GM12864 (cell line): ENCODE measurements around the gene LZTR1.
A peak's percentile ranks its signal among the peaks of the same experiment; 100 is the strongest.

ENCODE experiments used
- DNase-seq: peaks from one replicate; pipeline ENCODE4 v3.0.0-alpha.2; 2011; ENCODE audit warnings: low read depth
- H3K4me3 ChIP-seq: 2 replicates; pipeline ENCODE4 v1.5.1; 2011; ENCODE audit warnings: mild to moderate bottlenecking, low read depth, low read length, control low read depth
- TF ChIP-seq, protein P1 (sequence below): IDR thresholded peaks from 2 replicates; pipeline ENCODE4 v1.5.1; 2011; ENCODE audit warnings: low read depth, mild to moderate bottlenecking, moderate library complexity, low read length, control low read depth, inconsistent platforms; ENCODE audit errors: missing control alignments

The LZTR1 gene

DNA sequence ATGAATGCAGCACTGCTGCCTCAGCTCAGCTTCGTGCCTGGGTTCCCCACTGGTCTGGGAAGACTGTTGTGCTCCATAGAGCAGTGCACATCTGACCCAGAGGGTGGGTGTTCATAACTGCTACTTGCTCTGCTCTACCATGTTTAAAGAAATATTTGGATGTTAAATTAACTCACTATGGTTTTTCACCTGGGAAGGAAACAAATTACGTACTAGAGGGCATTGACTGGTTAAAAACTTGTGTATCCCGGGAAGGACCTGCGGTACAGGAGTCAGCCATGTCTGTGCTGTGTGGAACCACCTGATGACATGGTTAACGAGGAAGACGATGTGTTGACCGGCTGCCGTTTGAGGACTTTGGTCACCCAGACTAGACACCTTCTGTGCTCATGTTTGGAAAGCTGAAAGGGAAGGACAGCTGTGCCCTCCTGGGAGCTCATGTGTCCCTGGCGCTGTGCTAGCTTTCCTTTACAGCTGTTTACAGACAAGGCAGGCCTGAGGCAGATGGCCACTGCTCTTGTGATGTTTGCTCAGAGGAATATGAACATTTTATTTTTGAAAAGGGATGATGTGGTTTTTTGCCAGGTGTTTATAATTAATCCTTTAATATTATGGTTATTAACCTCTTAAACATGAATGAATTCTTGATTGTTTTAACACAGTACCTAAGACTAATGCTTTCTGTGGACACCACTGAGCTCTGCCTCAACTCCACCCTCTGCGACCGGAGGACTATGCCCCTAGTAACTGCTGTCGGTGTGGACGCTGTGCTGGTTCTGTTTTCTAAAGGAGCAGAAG is 29.4 kb upstream of the LZTR1 start:
- TF ChIP-seq, protein P1, sequence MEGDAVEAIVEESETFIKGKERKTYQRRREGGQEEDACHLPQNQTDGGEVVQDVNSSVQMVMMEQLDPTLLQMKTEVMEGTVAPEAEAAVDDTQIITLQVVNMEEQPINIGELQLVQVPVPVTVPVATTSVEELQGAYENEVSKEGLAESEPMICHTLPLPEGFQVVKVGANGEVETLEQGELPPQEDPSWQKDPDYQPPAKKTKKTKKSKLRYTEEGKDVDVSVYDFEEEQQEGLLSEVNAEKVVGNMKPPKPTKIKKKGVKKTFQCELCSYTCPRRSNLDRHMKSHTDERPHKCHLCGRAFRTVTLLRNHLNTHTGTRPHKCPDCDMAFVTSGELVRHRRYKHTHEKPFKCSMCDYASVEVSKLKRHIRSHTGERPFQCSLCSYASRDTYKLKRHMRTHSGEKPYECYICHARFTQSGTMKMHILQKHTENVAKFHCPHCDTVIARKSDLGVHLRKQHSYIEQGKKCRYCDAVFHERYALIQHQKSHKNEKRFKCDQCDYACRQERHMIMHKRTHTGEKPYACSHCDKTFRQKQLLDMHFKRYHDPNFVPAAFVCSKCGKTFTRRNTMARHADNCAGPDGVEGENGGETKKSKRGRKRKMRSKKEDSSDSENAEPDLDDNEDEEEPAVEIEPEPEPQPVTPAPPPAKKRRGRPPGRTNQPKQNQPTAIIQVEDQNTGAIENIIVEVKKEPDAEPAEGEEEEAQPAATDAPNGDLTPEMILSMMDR, result no peak
- H3K4me3 ChIP-seq, result no peak overlapping the region
- DNase-seq, result no peak

DNA sequence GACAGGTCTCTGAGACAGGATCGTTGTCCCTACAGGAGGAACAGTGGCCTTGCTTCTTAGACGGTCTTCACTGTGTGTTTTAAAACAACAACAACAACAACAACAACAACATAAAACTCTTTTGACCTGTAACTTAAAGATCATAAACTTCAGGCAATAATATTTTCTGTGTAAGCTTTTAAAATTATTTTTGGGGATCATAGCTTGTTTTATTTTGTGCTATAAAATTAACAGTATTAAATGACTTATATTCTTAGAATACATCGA is 28.8 kb upstream of the LZTR1 start:
- TF ChIP-seq, protein P1, result no peak
- DNase-seq, result no peak
- no peak overlapping the region for H3K4me3 ChIP-seq

DNA sequence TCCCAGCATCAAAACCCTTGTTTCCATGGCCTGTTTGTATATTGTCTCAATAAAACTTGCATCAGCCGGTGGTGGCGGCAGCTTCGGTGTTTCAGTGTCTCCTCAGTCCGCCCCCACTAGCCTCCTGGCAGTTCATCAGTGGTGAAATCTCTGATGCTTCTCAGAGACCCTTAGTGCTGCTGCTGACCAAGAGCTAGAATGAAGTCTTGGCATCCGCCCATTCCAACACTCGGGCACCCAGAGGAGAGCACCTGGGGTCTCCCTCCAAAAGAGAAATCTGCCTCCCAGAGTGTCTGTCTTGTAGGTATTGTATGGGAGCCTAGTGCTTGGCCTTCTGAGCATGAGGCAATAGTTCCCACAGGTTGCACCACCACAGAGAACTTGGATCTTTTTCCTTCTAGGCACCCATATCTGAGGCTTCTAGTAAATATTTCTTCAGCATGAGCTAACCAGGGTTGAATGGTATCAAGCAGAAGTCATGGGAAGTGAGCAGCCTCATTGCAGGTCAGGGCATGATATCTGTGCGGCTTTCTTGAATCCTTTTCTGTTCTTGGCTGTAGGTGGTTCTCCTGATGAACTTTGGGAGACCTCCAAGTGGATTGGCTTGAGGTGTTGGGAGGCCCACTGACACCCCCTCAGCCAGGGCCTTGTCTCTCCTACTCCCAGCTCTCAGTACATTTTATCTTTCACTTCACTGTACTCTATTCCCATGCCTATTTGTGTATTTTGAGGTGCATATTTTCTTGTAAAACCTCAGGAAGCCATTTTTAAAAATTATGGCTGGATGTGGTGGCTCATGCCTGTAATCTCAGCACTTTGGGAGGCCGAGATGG is 28.2 kb upstream of the LZTR1 start:
- TF ChIP-seq, protein P1, result no peak
- no peak for DNase-seq
- no peak overlapping the region for H3K4me3 ChIP-seq

DNA sequence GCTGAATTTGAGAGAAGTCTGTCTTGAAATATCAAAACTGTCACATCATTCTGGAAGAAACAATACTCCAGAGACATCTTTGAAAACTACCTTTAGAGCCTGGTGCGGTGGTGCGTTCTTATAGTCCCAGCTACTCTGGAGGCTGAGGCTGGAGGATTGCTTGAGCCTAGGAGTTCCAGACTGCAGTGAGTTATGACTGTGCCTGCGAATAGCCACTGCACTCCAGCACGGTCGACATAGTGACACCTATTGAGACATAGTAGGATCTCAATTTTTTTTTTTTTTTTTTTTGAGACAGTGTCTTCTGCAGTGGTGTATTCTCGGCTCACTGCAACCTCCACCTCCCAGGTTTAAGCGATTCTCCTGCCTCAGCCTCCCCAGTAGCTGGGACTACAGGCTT is 26.5 kb upstream of the LZTR1 start:
- TF ChIP-seq, protein P1, result no peak
- H3K4me3 ChIP-seq, result no peak overlapping the region
- no peak for DNase-seq

DNA sequence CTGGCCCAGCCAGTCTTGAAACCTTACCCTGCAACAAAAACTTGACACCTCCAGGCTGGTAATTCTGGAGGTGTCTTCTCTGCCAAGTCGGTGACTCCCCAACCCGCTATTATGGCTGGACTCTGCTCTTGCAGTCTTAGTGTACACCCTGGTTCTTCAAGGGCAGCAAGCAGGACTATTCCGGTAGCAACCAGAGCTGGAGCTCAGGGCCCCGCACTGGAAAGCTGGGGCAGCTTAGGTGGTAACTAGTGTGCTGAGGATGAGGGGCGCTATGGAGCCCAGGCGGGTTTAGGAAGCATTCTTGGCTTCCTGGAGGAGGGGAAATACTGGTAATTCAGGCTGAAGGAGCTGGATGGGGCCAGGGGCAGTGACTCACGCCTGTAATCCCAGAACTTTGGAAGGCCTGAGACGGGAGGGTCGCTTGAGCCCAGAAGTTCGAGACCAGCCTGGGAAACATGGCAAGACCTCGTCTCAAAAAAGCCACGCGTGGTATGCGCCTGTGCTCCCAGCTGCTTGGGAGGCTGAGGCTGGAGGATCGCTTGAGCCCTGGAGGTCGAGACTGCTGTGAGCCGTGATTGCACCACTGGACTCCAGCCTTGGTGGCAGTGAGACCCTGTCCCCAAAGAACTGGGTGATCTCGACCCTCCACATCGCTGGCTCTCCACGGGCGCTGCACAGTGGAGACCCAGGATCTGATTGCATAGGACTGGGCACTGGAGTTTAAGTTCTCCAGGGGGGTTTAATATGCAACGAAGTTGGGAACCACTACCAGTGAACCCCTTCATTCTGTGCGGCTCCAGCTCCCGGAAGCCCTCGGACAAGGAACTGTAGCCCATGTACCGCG is 25.6 kb upstream of the LZTR1 start:
- peak overlapping the region; percentile 72 for H3K4me3 ChIP-seq
- no peak for DNase-seq
- TF ChIP-seq, protein P1, result no peak

DNA sequence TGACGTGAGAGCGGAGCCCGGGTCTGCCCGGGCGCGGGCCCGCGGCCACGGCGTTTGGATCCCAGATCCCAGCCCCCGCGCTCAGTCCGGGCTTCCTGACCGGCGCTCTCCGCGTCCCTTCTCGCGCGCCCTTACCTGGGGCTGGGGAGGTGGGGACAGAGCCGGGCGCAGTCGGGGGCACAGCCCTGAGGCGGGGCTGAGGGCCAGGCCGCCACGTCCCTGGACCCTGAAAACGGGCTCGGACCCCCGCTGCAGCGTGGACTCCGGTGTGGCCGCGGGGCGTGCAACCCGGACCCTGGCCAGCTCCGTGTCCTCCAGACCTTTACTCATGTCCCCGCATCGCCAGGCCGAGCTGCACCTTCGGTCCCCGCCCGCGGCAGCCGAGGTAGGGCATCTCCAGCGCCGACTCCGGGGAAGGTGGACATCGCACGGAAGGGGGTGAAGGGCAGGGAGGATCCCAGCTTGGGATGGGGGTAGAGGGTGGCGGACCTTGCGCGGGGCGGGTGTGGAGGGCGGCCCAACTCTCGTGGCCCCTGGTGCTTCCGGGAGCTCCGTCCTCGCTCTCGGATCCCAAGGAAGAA is 24.9 kb upstream of the LZTR1 start:
- no peak for DNase-seq
- TF ChIP-seq, protein P1, result no peak
- H3K4me3 ChIP-seq, result peak overlapping the region; percentile 72
